Frontal cortex (tissue), 4 donors: Measurements from ENCODE around the gene EXOC6B. TPM values are rescaled to one million over a fixed set of nuclear protein-coding genes. Genes with fewer than 3 reads are reported as not detected.

Source experiments
- DNase-seq, 2 donors: peaks; one replicate each; pipeline ENCODE4 v3.0.0; 2012; ENCODE audit warnings: low spot score in 2 of 2
- FAIRE-seq: peaks from 2 replicates; lab custom pipeline; 2012; peaks lifted over from hg19 to GRCh38; lab: Jason Lieb, UNC
- total RNA-seq: library from RNA; depleted of rRNA; stranded (reverse); fragments of >200 nt; gene quantifications from one replicate; pipeline ENCODE4 v1.2.3, GENCODE V29; 2014
- donor health status: control.
- donor health status: control.
- donor health status: control.

Gene EXOC6B
- total RNA-seq, 1 donor from 2014 or later = 232 TPM

DNA sequence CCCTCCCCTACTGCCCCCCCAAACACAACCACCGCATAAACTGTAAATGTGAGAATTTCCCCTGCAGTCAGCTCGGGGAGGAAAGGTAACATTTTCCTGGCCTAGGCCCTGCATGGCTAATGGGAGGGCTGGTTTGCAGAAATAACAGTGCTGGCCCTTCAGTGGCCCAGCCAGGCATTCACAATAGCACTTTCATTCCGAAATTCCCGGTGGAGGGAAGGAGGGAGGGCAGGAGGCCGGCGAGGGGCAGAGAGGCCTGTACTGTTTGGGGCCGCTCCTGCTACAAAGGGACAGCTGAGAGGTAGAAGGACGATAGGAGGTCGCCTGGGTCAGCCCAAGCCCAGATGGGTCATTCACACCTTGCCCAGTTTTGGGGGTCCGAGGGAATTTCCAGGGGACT lies 689.5 kb downstream of the EXOC6B start:
- DNase-seq (no peak), FAIRE-seq (no peak)

DNA sequence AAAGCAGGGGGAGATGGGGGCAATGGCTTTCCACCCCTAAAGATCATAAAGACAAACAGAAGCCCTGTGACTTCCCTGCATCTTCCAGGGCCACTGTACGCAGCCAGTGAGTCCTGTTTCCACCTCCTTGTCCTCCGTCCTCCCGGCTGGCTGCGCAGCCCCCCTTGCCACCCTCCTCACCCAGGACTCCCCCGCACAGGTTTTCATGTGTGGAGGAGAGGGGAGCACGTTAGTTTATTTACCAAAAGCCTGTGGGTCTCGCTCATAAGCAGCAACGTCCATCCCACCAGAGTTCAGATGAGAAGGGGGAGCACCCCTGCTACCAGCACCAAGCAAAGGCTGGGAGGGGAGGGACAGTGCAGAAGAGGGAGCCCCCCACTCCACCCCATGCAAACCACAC lies 689.9 kb downstream of the EXOC6B start:
- no peak for FAIRE-seq
- DNase-seq = no peak

DNA sequence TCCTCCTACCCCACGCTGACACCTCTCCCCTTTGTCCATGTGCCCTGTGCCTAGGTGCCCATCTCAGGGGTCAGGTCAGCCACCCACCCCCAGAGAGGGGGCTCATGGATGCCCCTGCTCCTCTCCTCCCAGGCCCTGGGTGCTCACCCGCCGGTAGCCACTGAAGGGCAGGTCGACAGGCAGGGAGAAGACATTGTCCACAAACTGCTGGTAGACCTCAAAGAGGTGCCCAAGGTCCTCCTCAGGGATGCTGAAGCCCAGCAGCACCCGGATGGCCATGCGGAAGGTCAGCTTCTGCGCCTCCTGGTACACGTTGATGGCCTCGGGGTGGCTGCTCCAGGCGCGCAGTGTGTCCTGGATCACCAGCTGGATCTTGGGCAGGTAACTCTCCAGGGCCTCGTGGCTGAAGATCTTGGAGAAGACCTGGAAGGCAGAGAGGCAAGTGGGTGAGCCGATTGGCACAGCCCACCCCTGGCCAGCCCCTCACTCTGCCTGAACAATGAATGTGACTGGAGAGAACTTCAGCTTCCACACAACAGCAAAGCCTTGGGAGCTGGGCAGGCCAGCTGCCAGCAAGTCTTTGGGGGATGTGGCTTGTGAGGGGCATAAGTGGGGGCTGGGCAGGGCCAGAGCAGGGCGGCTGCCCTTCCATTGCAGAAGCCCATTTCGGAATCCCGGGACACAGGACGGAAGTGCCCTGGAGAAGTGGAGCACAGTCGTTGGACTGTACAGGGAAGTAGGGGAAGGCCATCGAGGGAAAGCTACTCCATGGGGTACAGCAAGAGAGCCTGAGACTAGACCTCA lies 690.6 kb downstream of the EXOC6B start:
- DNase-seq (no peak), FAIRE-seq (no peak)

DNA sequence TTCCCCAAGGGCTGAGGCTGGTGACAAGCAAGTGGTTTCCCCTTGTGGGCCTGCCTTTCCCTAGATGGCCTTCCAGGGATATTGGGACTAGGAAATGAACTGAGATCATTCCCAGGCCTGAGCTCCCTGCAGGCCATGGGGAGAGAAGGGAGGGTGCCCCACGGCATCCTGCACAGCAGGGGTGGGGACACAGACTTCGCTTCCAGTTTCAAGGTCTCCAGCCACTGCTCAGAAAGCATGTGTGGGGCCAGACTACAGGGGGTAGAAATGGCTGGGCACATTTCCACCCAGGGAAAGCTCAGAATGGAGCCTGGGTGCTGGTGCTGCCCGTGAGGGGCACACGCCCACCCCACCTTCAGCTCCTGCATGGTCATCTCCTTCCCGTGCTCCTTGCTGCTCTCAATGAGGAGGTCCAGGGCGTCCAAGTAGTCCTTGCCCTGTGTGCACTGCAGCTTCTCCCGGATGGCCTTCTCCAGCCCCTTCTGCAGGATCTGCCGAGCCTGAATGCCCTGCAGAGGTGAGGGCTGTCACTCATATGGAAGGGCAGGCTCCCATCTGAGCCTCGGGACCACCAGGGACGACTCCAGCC lies 691.3 kb downstream of the EXOC6B start:
- FAIRE-seq (no peak), DNase-seq (no peak)

GRCh38 chr2:72133721-72134407 lies 692.0 kb downstream of the EXOC6B start:
- no peak for DNase-seq
- FAIRE-seq = no peak

GRCh38 chr2:72132981-72133720 lies 692.7 kb downstream of the EXOC6B start:
- FAIRE-seq = no peak

DNA sequence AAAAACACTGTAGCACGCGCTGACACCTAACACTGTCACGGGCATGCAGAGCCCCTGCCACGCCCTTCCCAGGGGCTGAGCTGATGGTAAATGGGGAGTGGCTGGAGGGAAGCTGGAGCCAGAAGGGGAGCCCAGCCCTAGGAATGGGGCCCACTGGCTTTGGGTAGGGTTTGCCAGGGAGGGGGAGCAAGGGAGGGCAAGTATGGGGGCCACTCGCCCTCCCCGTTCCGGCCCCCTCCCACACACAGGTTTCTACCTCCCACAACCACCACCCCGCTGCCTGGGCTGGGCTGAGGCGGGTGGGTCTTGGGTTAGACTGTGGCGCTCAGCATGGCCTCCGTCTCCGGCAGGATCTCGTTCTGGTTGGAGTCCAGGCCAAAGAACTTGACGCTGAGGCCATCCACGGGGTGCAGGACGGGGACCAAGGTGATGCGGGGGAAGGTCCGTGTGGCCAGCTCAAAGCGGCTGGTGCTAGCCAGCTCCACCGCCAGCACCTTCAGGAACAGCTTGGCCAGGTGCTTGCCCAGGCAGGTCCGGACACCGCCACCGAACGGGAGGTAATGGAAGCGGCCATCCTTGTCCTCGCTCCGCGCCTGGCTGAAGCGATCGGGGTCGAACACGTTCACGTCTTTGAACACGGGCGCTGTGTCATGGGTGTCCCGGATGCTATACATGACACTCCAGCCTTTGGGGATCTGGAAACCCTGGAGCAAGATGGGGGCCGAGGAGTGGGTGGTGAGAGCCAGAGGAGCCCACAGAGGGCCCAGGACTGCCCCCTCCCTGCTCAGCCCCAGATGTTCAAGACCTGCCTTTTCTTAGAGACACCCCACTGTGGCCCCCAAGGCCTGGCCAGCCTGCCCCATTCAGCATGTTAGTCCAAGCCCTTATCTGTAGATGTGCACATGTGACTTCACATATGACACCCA lies 693.7 kb downstream of the EXOC6B start:
- no peak for FAIRE-seq
- DNase-seq = no peak

More at GRCh38 chr2:72132981-72133720, 692.7 kb downstream of the EXOC6B start:
- DNase-seq = no peak

GRCh38 chr2:72131371-72131891 lies 694.4 kb downstream of the EXOC6B start:
- FAIRE-seq (no peak), DNase-seq (no peak)

- no peak for DNase-seq
- no peak for FAIRE-seq
Observed at GRCh38 chr2:72130659-72131360, 695.0 kb downstream of the EXOC6B start.

DNA sequence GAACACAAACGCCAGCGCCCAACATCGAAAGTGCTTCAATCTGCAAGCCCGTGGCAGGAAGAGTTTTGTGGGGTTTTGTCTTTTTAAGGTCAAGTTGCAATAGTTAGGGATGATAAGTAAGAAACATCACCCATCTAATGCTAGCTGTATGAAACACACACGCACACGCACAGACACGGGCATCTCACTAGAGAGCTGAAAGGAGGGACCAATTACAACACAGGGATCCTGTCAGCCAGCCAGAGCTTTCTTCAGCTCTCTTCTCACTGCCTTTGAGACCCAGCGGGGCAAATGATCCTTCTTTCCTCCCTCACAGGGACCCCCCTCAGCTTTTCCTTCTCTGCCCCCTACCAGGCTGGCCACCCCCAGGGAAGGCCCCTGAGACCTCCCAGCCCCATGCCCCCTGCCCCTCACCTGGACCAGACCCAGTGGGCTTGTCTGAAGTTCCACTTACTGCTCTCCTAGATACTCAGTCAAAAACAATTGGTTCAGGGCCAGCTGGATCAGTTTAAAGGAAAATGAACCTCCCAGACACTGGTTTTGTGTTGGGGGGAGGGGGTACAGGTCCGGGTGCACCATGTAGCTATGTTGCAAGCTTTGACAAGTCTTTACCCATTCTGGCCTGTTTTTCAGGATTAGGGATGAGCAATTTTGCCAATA lies 696.0 kb downstream of the EXOC6B start:
- no peak for DNase-seq
- no peak for FAIRE-seq

DNA sequence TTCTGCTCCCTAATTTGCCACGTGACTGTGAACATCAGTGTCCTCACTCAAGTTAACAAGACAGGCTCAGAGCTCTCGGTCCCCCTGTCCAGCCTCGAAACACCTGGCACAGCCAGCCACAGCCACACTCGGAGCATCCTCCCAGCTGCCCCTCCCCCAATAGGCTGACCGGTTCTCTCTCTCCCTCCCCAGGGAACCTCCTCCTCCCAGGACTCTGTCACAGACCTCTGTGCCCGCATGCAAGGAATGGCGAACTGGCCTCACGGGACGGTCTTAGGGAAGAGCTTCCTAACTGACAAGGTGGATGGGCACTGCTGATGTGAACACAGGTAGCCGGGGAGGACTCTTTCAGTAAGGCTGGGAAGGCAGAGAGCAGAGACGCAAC lies 697.0 kb downstream of the EXOC6B start:
- FAIRE-seq (no peak), DNase-seq (no peak)

GRCh38 chr2:72128059-72128842 lies 697.6 kb downstream of the EXOC6B start:
- no peak for DNase-seq
- no peak for FAIRE-seq

GRCh38 chr2:72127401-72128058 lies 698.3 kb downstream of the EXOC6B start:
- DNase-seq (no peak), FAIRE-seq (no peak)

DNA sequence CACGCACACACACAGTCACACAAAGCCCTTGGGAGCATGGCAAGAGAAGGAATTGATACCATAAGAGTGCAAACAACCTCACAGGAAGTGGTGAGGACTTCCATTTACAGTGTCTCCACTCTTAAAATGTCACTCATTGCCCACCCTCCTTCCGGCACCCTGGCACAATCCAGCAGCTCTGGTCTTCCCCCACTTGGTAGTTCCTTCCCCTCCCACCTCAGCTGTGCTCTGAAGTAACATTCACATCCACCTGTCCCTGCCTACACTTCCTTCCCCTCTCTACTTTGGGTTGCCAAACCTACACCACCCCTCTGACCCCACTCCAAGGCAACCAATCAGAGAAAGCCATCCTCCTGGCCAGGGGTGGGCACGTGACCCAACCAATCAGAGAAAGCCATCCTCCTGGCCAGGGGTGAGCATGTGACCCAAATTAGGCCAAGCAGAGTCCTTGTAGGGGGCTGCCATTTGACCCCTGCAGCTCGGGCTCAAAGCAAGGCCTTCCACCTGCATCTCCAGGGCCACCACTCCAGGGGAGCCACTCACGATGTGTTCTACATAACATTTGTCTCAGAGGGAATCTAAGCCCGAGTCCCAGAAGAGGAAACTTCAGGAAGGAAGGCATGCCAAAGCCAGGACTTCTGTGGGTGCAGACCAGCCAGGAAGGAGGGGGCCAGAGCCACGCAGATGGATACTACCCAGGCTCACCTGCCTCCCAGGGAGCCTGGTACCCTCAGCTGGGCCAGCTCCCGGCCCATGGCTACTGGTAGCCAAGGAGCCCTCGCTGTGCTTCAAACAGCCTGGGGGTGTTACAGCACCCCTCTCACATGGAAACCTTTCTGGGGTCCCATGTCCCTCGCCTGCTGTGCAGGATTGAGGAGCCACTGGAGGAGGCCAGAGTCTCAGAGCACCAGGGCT lies 699.4 kb downstream of the EXOC6B start:
- DNase-seq = no peak
- no peak for FAIRE-seq
